ENCODE measurements around the gene ZNF479. TPM values are rescaled to one million over a fixed set of nuclear protein-coding genes. Genes with fewer than 3 reads are reported as not detected.

Gene ZNF479
- total RNA-seq (2022; extraction: Qiagen RNA extraction): not detected in 5 replicates

DNA sequence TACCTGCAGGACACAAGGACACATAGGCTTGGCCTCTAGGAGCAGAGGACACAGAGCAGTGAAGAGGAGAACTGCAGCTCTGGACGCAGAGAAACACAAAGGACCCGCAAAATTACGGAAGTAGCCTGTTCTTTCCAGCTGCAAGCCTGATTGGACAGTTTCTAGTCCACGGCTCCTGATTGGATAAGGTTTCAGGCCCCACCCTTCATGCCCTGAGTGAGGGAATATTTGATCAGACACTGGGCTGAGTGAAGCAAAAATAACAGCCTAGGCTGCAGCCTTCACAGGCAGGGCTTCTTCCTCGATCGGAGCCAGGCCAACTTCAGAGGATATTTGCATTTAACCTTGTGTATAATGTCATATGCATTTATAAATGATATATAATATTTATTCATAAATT lies at the start of gene ZNF479:
Gene ZNF479, minus strand, starts transcription at position 101 of the 400 bp plus-strand sequence. CDS start 112 bp downstream, outside the sequence.

Measured in A549 treated with CORT108297 at 1 μM for 4 hours (cell line).